GM12874 (cell line): Measurements from ENCODE around the gene COX6A1.

ENCODE experiments used
- TF ChIP-seq, protein P1 (sequence below): IDR thresholded peaks from 2 replicates; pipeline ENCODE4 v1.5.1; 2011; ENCODE audit warnings: low read depth, mild to moderate bottlenecking, control low read depth, low read length, moderate library complexity; ENCODE audit not compliant: insufficient read depth

Gene COX6A1

GRCh38 chr12:120428597-120429229, 9.2 kb upstream of the COX6A1 start:
- TF ChIP-seq, protein P1, sequence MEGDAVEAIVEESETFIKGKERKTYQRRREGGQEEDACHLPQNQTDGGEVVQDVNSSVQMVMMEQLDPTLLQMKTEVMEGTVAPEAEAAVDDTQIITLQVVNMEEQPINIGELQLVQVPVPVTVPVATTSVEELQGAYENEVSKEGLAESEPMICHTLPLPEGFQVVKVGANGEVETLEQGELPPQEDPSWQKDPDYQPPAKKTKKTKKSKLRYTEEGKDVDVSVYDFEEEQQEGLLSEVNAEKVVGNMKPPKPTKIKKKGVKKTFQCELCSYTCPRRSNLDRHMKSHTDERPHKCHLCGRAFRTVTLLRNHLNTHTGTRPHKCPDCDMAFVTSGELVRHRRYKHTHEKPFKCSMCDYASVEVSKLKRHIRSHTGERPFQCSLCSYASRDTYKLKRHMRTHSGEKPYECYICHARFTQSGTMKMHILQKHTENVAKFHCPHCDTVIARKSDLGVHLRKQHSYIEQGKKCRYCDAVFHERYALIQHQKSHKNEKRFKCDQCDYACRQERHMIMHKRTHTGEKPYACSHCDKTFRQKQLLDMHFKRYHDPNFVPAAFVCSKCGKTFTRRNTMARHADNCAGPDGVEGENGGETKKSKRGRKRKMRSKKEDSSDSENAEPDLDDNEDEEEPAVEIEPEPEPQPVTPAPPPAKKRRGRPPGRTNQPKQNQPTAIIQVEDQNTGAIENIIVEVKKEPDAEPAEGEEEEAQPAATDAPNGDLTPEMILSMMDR, result no peak

- TF ChIP-seq, protein P1, result no peak
Observed at GRCh38 chr12:120429368-120429767, 8.5 kb upstream of the COX6A1 start.

- TF ChIP-seq, protein P1, result no peak
Observed at GRCh38 chr12:120432772-120433525, 5.0 kb upstream of the COX6A1 start.

DNA sequence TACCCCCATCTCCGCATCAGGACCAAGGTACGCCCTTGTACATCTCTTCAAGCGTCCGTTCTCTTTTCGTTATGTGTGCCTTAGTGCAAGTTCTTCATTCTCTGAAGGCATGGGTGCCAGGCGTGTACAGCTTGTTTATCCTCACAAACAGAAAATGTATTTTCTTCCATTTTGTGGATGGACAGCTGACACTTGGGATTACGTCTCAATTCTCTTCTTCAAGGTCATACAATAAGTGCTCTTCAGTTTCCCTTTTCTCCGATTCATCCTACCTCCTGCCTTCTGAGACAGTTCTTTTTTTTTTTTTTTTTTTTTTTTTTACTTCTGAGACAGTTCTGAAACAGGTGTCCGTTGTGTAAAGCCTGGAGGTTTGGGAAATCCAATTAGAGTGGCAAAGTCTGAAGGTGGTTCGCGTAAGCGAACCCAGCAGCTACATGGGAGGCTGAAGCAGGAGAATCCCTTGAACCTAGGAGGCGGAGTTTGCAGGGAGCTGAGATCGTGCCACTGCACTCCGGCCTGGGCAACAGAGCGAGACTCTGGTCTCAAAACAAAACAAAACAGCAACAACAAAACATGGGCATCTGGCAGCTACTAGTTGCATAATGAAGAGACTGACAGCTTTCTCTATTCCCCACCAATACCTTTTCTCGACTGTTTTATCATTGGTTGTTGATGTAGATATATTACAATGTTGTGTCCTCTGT, 734 bp downstream of the COX6A1 start:
- TF ChIP-seq, protein P1, result no peak

DNA sequence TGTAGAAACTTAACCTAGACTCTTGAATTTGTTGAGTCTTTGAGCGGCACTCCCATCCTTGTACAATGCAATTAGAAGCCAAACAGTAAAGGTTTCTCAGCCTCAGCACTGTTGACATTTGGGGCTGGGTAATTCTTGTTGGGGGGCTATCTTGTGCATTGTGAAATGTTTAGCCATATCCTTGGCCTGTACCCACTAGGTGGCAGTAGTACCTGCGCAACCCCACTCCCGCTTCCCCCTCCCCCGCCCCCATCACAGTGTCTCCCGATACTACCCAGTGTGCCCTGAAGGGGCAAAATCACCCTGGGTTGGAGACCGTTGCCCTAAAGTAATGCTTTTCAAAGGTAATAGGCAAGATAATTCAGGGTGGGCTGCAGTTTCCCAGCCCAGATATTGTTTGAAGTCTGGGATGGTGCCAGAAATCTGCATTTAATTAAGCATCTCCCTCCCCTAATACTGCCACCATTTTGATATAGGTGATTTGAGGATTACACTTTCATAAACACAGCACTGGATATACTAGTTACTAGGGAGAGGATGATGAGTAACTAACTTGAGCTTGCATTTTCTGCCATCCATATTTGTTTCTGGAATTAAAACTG, 1.8 kb downstream of the COX6A1 start:
- TF ChIP-seq, protein P1, result peak; percentile 72

DNA sequence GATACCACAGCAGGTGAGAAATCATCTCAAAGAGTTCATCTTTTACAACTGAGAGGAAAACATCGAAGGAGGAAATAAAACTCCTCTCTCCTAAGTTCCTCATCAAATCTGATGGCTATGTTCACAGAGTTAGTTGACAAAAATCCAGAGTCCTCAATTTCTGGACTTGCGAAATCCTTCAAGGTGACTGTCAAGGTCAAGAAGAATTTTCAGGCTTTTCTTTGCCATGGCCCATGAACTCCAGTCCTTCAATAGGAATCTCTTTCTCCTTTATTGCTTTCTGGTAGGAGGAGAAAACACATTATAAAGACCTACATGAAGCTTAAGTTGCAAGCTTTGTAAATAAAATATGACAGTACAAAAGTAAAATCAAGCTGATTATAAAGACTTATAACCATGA, 6.8 kb downstream of the COX6A1 start:
- TF ChIP-seq, protein P1, result no peak
